Activated CD8-positive, alpha-beta memory T cell treated with anti-CD3 and anti-CD28 coated beads for 24 hours (primary cell): ENCODE measurements around the gene NFIL3.
A peak's percentile ranks its signal among the peaks of the same experiment; 100 is the strongest.
"Not testable (repeated sequence)": the region's sequence is repeated elsewhere in the genome, so short reads cannot be mapped to it uniquely, and the experiment has no call there.

Experiments used
- DNase-seq: peaks from one replicate; pipeline ENCODE4 v3.0.0-alpha.2; 2020

Gene NFIL3

GRCh38 chr9:91393826-91394225, 29.8 kb downstream of the NFIL3 start:
- DNase-seq = no peak

DNA sequence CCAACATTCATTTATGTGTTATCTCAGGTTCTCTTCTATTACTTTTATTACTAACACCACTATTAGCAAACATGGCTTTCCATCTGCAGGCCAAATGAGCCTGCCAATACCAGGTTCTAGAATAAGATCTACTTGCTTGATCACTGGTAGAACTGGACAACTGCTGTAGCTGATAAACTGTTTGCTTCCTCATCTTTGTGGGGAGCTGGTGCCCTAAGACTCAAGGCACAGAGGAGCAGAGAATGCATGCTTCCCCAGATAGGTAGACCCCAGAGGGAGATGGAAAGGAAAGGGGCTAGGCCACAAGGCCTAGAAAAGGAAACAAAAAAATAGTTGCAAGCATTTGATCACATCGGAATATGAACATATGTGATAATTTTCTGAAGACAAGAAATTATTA, 31.2 kb downstream of the NFIL3 start:
- no peak for DNase-seq

DNA sequence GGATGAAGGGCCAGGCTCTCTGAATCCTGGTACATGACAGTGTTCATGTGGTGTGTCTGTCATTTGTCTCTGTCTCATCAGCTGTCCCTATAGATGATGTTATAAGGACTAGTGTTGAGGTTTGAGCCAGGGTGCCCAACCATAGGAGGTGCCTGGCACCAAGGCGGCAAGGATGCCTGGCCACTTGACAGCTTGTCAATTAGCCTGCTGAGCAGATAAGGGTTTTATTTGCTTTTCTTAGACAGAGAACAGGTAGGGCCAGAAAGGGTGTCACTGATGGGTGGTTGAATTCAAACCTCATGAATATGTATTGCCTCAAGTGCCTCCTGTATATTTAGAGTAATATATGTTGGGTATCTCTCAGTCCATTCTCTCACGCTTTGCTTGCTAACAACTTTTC, 31.8 kb downstream of the NFIL3 start:
- no peak for DNase-seq

- no peak for DNase-seq
Observed at GRCh38 chr9:91391412-91391811, 32.2 kb downstream of the NFIL3 start.

DNA sequence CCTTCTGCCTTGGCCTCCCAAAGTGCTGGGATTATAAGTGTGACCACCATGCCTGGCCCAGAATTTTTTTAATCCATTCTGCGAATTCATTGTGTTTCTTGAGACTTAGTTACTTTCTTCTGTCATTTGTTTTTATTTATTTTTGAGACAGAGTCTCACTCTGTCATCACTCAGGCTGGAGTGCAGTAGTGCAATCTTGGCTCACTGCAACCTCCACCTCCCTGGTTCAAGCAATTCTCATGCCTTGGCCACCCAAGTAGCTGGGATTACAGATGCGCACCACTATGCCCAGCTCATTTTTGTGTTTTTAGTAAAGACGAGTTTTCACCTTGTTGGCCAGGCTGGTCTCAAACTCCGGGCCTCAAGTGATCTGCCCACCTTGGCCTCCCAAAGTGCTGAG, 33.9 kb downstream of the NFIL3 start:
- DNase-seq = not testable (repeated sequence)

DNA sequence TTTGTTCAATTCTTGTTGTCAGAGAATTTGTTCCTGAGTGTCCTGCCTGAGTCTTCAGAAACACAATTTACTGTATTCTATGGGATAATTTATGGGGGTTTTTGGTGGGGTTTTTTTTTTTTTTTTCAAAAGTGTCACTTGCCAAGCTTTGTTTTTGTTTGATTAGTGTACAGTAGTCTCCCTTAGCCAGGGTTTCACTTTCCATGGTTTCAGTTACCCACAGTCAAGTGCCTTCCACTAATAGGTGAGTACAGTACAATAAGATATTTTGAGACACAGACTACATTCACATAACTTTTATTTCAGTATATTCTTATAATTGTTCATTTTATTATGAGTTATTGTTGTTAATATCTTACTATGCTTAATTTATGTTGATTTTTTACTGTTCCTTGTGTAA, 36.9 kb downstream of the NFIL3 start:
- no peak for DNase-seq

GRCh38 chr9:91384954-91385353, 38.7 kb downstream of the NFIL3 start:
- DNase-seq = no peak

- no peak for DNase-seq
Observed at GRCh38 chr9:91383577-91383976, 40.1 kb downstream of the NFIL3 start.

GRCh38 chr9:91382298-91382697, 41.3 kb downstream of the NFIL3 start:
- no peak for DNase-seq

- no peak for DNase-seq
Observed at GRCh38 chr9:91379426-91379825, 44.2 kb downstream of the NFIL3 start.

DNA sequence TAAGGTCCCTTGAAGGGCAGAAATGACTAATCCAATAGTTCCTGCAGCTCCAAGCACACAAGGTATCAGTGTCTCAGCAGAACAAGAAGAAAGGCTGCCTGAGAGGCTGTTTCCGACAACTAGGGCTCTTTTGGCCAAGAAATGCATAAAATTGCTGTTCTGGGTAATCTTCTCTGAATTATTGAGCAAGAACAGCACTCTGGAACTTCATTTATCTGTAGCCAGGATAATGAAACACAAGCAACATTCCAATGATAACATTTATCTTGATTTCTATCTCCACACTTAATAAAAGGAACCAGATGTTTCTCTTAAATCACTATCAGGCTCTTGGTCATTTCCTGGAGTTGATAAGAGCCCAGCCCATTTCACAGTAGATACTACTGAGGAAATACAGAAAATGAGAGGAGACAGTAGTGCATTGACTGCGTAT, 44.9 kb downstream of the NFIL3 start:
- DNase-seq = no peak

DNA sequence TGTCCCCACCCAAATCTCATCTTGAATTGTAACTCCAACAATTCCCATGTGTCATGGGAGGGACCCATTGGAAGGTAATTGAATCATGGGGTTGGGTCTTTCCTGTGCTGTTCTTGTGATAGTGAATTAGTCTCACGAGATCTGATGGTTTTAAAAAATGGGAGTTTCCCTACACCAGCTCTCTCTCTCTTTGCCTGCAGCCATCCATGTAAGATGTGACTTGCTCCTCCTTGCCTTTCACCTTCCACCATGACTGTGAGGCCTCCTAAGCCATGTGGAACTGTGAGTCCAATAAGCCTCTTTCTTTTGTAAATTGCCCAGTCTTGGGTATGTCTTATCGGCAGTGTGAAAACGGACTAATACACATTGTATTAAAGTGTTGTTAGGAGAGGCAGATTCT, 45.6 kb downstream of the NFIL3 start:
- DNase-seq = not testable (repeated sequence)

GRCh38 chr9:91376239-91376638, 47.4 kb downstream of the NFIL3 start:
- DNase-seq = no peak

GRCh38 chr9:91374939-91375338, 48.7 kb downstream of the NFIL3 start:
- no peak for DNase-seq

DNA sequence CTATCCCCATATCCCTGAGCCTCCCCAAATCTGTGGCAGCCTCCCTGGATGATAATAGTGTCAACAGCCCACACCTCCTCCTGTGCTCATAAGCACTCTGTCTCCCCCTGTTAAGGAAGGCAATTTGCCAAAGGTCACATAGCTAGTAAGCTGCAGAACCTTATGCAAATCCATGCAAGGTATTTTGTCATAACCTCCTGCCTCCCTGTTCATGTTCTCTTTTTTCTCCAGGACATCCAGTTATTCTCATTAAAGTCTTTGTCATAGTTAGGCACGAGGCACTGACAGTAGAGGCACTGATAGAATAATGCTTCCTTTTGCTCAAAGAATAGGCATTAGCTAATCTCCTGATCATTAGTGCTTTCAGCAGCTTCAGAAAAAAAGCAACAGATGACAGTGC, 51.7 kb downstream of the NFIL3 start:
- DNase-seq = no peak

DNA sequence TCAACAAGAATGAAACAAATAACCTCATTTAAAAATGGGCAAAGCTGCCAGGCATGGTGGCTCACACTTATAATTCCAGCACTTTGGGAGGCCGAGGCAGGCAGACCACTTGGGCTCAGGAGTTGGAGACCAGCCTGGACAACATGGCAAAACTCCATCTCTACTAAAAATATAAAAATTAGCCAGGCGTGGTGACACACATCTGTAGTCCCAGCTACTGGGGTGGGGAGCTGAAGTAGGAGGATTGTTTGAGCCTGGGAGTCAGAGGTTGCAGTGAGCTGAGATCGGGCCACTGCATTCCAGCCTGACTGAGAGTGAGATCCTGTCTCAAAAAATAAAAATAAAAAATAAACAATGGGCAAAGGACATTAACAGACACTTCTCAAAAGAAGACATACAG, 53.6 kb downstream of the NFIL3 start:
- DNase-seq = not testable (repeated sequence)

DNA sequence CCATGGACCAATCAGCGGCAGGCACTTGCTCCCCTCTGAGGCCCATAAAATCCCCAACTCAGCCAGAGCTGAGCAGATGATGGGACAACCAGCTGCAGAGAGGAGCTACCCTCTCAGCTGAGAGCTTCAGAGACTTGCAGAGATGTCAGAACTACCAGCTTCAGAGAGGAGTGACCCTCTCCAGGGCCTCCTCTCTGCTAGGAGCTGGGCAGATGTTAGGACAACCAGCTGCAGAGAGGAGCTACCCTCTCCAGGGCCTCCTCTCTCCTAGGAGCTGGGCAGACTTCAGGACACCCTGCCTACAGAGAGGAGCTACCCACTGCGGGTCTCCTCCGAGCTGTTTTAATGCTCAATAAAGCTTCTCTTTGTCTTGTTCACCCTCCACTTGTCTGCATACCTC, 58.9 kb downstream of the NFIL3 start:
- DNase-seq = no peak

- no peak for DNase-seq
Observed at GRCh38 chr9:91364005-91364404, 59.6 kb downstream of the NFIL3 start.

DNA sequence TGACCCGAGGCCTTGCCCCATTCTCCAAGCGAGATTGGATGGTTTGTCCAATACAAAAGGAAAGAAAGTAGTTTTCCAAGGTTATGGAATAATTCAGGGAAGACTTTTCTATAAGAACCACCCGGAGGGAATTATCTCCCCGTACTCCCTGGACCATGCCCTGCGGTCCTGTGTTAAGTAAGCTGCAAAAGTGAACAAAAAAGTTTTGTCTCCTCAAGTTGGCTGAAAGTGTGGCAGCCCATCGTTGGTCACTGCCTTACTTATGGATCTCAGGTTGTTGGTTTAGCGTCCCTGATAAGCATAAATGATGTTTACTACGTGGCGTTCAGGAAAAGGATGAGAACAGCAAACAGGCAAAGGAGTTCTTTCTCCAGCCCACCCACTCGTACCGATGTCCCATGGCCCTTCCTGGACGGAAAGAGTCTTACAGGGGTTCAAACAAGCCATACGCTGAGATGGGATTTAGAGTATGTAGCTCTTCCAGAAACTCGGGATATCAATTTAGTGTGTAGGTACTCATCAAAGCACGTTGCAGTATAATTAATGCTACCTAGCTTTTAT, 61.5 kb downstream of the NFIL3 start:
- peak; percentile 63 for DNase-seq

DNA sequence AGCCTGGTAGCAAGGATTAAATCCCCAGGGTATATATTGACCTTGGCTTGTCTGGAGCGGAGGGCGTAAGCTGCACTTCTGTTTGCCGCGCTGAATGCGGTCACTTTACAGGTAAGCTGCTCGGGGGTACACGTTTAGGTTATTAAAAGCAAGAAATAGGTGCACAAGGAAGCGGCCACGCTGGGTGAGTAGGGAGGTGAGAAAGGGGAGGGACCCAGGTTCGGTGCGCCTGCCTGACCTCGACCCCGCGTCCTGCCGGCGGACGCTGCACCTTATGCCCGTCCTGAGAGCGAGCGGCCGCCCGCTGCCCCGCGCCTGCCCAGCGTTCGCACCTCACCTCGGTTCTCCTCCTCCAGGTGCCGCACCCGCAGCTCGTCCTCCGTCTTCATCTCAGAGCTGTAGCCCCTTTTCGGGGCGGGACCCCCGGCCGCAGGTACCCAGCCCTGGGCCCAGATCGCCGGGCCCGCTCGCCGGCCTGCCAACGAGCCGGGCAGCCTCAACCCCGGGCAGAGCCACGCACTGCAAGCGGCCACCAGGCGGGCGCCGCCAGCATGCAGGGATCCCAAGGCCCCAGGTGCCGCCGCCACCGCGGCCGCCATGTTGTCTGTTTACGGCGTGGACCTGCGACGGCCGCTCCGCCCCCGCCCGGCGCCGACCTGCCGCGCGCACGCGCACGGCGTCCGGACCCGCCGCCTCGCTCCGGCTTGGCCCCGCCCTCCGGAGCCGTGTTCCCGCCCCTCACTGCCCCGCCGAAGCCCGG, 62.2 kb downstream of the NFIL3 start, which contains the start of gene AUH:
TSS of gene AUH (minus strand) at position 628 of the 760 bp plus-strand sequence. CDS start at position 599, 29 bp downstream.
- peak; percentile 95 for DNase-seq

DNA sequence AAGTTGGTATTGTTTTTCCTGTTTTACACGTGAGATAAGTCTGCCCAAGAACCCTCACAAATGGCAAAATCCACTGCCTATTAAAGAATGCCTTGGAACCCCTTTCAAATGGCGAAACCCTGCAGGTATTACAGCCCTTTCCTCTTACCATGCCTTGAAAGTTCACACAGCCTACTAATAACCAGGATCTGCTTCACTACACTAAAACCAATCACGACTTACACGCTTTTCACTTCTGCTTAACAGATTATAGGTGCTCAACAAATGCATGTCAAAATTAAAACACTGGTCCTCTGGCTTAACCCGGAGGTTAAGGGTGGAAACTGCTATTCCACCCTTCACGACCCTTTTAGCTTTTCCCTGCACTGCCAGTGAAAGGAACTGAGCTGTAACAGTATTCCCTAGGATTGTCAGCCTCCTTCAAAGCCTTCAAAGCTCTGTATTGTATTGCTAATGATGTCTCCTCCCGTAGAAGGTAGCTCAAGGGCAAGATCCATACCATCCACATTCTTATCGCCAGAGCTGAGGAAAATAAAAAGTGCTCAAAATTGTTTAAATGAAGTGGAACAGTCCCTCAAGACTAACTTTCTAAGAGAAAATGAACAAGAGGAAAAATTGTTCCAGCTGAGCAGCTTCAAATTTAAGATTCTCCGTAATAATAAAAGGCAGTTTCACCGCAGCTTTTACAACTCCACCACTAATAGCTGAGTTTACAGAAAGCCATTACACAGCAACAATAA, 62.9 kb downstream of the NFIL3 start:
- no peak for DNase-seq

GRCh38 chr9:91359734-91360470, 63.7 kb downstream of the NFIL3 start:
- no peak for DNase-seq

GRCh38 chr9:91359083-91359482, 64.5 kb downstream of the NFIL3 start:
- no peak for DNase-seq
